DOHH2 (cell line): ENCODE data around the gene GCLC.

Source experiments
- CTCF ChIP-seq: fragments of 200-600 bp; sonication (generic); IDR thresholded peaks from one replicate; pipeline ENCODE4 v1.5.1; 2014; ENCODE audit warnings: antibody characterized with exemption, mild to moderate bottlenecking, low read depth, low read length; ENCODE audit not compliant: poor library complexity, severe bottlenecking
- EZH2phosphoT487 ChIP-seq: fragments of 200-600 bp; sonication (generic); IDR thresholded peaks from 2 replicates; pipeline ENCODE4 v1.6.1; 2017; ENCODE audit warnings: borderline replicate concordance, mild to moderate bottlenecking, antibody characterized with exemption, low read length, moderate library complexity, mixed read lengths

- TF ChIP-seq CTCF (no peak), EZH2phosphoT487 (no peak)
Observed at GRCh38 chr6:53464483-53464882, 80.4 kb downstream of the GCLC start.
